Ovary (tissue), 9 donors: ENCODE data around the gene TOR1AIP2. TPM values are rescaled to one million over a fixed set of nuclear protein-coding genes. Genes with fewer than 3 reads are reported as not detected.

Source experiments
- DNase-seq, 5 donors: peaks; one replicate each; pipeline ENCODE4 v3.0.0-alpha.2; 2019 to 2020
- H3K27ac ChIP-seq, 2 donors: fragments of 200-600 bp; one replicate each; pipeline versions ENCODE4 v1.5.1 to v1.8.0; 2019 to 2022
- H3K27me3 ChIP-seq: fragments of 200-600 bp; one replicate; pipeline ENCODE4 v1.8.0; 2022
- H3K36me3 ChIP-seq: fragments of 200-600 bp; sonication (generic); one replicate; pipeline ENCODE4 v1.5.1; 2019
- H3K4me1 ChIP-seq: one replicate; pipeline ENCODE4 v1.8.1; 2013; ENCODE audit warnings: mild to moderate bottlenecking, moderate library complexity; ENCODE audit not compliant: insufficient read depth
- H3K4me3 ChIP-seq: fragments of 200-600 bp; sonication (generic); one replicate; pipeline ENCODE4 v1.5.1; 2017
- H3K9me3 ChIP-seq, 2 donors: fragments of 200-600 bp in 1 of 2; sonication (generic) in 1 of 2; one replicate each; pipeline versions ENCODE4 v1.5.1 to v1.8.1; 2013 to 2019; ENCODE audit warnings: mild to moderate bottlenecking in 1 of 2, moderate library complexity in 1 of 2
- CTCF ChIP-seq, 3 donors: fragments of 450-650 bp in 2 of 3; fragments of 200-600 bp in 1 of 3; IDR thresholded peaks; one replicate each; pipeline versions ENCODE4 v1.5.1 to v1.8.0; 2016 to 2022; ENCODE audit warnings: antibody characterized with exemption in 3 of 3, mild to moderate bottlenecking in 1 of 3
- EP300 ChIP-seq: sonication (generic); formaldehyde crosslinking; IDR thresholded peaks from one replicate; pipeline ENCODE4 v1.6.1; 2017; ENCODE audit warnings: antibody characterized with exemption
- POLR2A ChIP-seq: fragments of 450-650 bp; IDR thresholded peaks from one replicate; pipeline ENCODE4 v1.6.1; 2017; ENCODE audit warnings: antibody characterized with exemption, mild to moderate bottlenecking, moderate library complexity
- whole genome bisulfite sequencing, 3 donors: extraction: QIAGEN DNeasy Blood & Tissue Kit in 1 of 3; methylation state at CpG; one replicate each; pipeline versions ENCODE4 v1.1.5 to v1.1.7; 2013 to 2017; 5-methylcytosine and 5-hydroxymethylcytosine counted together
- intact Hi-C, 4 donors: fragments of 100-400 bp; cut with DNase I; formaldehyde crosslinking; loops; one replicate each; pipeline versions ENCODE4 v1.11.0 to v1.15.1; 2022 to 2023
- polyA plus RNA-seq, 2 donors: library from polyadenylated mRNA; stranded (reverse); fragments of 200-250 nt in 1 of 2; fragments of 350-450 nt in 1 of 2; fragmentation: Illumina TruSeq in 1 of 2; extraction: RNeasy Lipid Tissue Mini Kit (QIAGEN cat#74804) in 1 of 2; gene quantifications; one replicate each; pipeline ENCODE4 v1.2.3, GENCODE V29; 2013 to 2014
- total RNA-seq, 7 donors: library from RNA; depleted of rRNA in 2 of 7; stranded (reverse); fragments of >200 nt in 2 of 7; fragmentation: NEBNext Ultra II Directional in 3 of 7; extraction: Animal tissue kit (Norgen Biotek cat#: 25700) in 3 of 7; gene quantifications; one replicate each; pipeline versions ENCODE4 v1.1.0 to v1.2.4, GENCODE V29; 2016 to 2023
- donor health status: DM: no; HTN: no; CAD: no; lungs with moderate emphysema.
- donor health status: DM: no; HTN: no; CAD: no.
- donor health status: Bipolar disorder and iron deficiency.
- donor health status: DM: yes; HTN: yes; CAD: no.
- donor health status: DM: no; HTN: no; CAD: no.
- donor health status: DM: yes; HTN: yes; CAD: no.

TOR1AIP2 gene
- total and polyA plus RNA-seq, 9 donors: 9.7 to 89.7 (median 70.4) TPM

DNA sequence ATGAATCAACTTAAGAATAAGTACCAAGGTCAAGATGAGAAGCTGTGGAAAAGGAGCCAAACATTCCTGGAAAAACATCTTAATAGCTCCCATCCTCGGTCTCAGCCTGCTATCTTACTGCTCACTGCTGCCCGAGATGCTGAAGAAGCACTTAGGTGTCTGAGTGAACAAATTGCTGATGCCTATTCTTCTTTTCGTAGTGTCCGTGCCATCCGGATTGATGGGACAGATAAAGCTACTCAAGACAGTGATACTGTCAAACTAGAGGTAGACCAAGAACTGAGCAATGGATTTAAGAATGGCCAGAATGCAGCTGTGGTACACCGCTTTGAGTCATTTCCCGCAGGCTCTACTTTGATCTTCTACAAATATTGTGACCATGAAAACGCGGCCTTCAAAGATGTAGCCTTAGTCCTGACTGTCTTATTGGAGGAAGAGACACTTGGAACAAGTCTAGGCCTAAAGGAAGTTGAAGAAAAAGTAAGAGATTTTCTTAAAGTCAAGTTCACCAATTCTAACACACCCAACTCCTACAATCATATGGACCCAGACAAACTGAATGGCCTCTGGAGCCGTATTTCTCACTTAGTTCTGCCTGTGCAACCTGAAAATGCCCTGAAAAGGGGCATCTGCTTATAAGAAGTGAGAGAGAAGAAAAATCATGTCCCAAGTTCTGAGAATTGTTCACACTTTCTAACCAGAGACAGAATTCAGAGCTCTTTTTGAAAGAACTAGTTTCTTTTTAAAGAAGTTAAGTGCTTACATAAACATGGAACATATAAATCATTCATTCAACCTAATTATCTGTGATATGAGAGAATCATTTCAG lies 40.2 kb upstream of the TOR1AIP2 start:
- DNase-seq: no peak
- 68 to 70% (median 69%) methylated on average over 10 of the region's 10 CpGs for WGBS, 3 donors
- Histone ChIP-seq H3K9me3 (no peaks in the 10 kb centered on the region), H3K27me3 (no peaks in the 10 kb centered on the region), H3K27ac (no peak overlapping the region), H3K36me3 (no peaks in the 10 kb centered on the region), H3K4me3 (no peak overlapping the region), H3K4me1 (no peaks in the 10 kb centered on the region)
- intact Hi-C loops: no loop called here
- TF ChIP-seq EP300 (no peak), POLR2A (no peak), CTCF (IDR thresholded peaks at IDR 0.05) (no peak)

- intact Hi-C loops: no loop called here
- H3K4me1 ChIP-seq: no peaks in the 10 kb centered on the region
Observed at GRCh38 chr1:179911812-179912211, 34.2 kb upstream of the TOR1AIP2 start.

DNA sequence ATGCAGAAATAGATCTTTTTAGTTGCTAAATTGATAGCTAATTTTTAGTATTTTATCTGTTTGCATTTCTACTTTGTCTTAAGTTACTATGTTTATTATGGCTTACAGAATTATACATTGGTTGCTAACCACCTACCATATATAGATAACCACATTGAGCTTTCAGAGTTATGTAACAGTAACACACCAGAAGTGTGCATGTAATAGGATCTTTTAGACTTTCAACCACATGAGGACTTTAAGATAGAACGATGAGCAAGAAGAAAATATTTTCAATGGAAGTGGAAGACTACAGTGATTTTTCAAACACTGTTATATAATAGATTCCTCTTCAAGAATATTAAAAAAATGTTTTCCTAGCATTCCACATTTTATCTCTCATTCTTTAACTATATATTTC lies 33.3 kb upstream of the TOR1AIP2 start:
- H3K9me3 ChIP-seq: no peaks in the 10 kb centered on the region
- intact Hi-C loops: no loop called here
- no peak for TF ChIP-seq CTCF (IDR thresholded peaks at IDR 0.05)
- no peak for TF ChIP-seq POLR2A
- TF ChIP-seq EP300: no peak
- H3K4me1 ChIP-seq: no peaks in the 10 kb centered on the region
- no peaks in the 10 kb centered on the region for H3K36me3 ChIP-seq
- H3K27me3 ChIP-seq: no peaks in the 10 kb centered on the region
- 26 to 38% (median 26%) methylated on average over 1 of the region's 1 CpG for WGBS, 3 donors
- H3K27ac ChIP-seq: no peak overlapping the region
- H3K4me3 ChIP-seq: no peak overlapping the region
- no peak for DNase-seq

More at GRCh38 chr1:179911812-179912211, 34.2 kb upstream of the TOR1AIP2 start:
- Histone ChIP-seq H3K27me3 (no peaks in the 10 kb centered on the region), H3K9me3 (no peaks in the 10 kb centered on the region), H3K4me3 (no peak overlapping the region), H3K36me3 (no peaks in the 10 kb centered on the region), H3K27ac (no peak overlapping the region)
- WGBS, 3 donors: 89 to 99% (median 98%) methylated on average over 3 of the region's 3 CpGs
- no peak for TF ChIP-seq POLR2A
- TF ChIP-seq CTCF (IDR thresholded peaks at IDR 0.05): no peak
- no peak for TF ChIP-seq EP300
- no peak for DNase-seq

- H3K27me3 ChIP-seq: no peaks in the 10 kb centered on the region
- no peaks in the 10 kb centered on the region for H3K9me3 ChIP-seq
- TF ChIP-seq CTCF (IDR thresholded peaks at IDR 0.05) (no peak), EP300 (no peak)
- DNase-seq: no peak
- 79 to 85% (median 84%) methylated on average over 4 of the region's 4 CpGs for WGBS, 3 donors
- H3K4me3 ChIP-seq: no peak overlapping the region
- no peaks in the 10 kb centered on the region for H3K36me3 ChIP-seq
- H3K4me1 ChIP-seq: peaks cover 4% of the 10 kb centered on the region
- H3K27ac ChIP-seq: no peak overlapping the region
- intact Hi-C loops: loop anchor here in 1 of 4 donors (10.0 kb wide), 1 partner anchor 65 kb away; the partner anchor contains the start of gene CEP350
Observed at GRCh38 chr1:179889589-179889988, 12.0 kb upstream of the TOR1AIP2 start.
